GM18520 (cell line): ENCODE results near the gene UBE2K.
"Not testable (repeated sequence)": the region's sequence is repeated elsewhere in the genome, so short reads cannot be mapped to it uniquely, and the experiment has no call there.

Experiments used
- ATAC-seq: cut with Tn5 transposase; IDR thresholded peaks from one replicate; pipeline ENCODE4 v1.9.1; 2021; ENCODE audit not compliant: unreplicated experiment

The UBE2K gene

GRCh38 chr4:39792529-39792928, 94.6 kb downstream of the UBE2K start:
- no peak for ATAC-seq

DNA sequence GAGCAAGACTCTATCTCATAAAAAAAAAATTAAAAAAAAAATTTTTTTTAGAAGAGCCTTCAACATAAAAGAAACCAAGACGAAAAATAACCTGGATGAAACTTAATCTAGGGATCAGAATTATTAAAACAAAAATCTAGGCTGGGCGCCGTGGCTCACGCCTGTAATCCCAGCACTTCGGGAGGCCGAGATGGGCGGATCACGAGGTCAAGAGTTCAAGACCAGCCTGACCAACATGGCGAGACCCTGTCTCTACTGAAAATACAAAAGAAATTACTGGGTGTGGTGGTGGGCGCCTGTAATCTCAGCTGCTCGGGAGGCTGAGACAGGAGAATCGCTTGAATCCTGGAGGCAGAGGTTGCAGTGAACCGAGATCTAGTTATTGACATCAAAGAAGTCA, 95.0 kb downstream of the UBE2K start:
- ATAC-seq = not testable (repeated sequence)

DNA sequence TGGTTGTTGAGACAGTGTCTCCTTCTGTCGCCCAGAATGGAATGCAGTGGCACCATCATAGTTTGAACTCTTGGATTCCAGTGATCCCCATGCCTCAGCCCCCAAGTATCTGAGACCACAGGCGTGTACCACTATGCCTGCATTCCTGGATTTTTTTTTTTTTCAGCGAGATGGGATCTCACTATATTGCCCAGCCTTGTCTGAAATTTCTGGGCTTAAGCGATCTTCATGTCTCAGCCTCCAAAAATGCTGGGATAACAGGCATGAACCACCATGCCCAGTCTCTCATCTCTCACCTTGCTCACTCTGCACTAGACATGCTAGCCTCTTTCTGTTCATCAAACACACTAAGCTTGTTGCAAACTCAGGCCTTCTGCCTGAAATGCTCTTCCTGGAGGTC, 104.1 kb downstream of the UBE2K start:
- no peak for ATAC-seq

GRCh38 chr4:39808231-39808749, 110.4 kb downstream of the UBE2K start:
- no peak for ATAC-seq

GRCh38 chr4:39812500-39812899, 114.6 kb downstream of the UBE2K start:
- no peak for ATAC-seq

- ATAC-seq = not testable (repeated sequence)
Measured at GRCh38 chr4:39813033-39813432, 115.1 kb downstream of the UBE2K start.

DNA sequence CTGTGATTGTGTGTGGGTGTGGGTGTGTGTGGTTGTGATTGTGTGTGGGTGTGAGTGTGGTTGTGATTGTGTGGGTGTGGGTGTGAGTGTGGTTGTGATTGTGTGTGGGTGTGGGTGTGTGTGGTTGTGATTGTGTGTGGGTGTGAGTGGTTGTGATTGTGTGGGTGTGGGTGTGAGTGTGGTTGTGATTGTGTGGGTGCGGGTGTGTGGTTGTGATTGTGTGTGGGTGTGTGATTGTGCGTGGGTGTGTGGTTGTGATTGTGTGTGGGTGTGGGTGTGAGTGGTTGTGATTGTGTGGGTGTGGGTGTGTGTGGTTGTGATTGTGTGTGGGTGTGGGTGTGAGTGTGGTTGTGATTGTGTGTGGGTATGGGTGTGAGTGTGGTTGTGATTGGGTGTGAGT, 115.8 kb downstream of the UBE2K start:
- ATAC-seq = not testable (repeated sequence)

DNA sequence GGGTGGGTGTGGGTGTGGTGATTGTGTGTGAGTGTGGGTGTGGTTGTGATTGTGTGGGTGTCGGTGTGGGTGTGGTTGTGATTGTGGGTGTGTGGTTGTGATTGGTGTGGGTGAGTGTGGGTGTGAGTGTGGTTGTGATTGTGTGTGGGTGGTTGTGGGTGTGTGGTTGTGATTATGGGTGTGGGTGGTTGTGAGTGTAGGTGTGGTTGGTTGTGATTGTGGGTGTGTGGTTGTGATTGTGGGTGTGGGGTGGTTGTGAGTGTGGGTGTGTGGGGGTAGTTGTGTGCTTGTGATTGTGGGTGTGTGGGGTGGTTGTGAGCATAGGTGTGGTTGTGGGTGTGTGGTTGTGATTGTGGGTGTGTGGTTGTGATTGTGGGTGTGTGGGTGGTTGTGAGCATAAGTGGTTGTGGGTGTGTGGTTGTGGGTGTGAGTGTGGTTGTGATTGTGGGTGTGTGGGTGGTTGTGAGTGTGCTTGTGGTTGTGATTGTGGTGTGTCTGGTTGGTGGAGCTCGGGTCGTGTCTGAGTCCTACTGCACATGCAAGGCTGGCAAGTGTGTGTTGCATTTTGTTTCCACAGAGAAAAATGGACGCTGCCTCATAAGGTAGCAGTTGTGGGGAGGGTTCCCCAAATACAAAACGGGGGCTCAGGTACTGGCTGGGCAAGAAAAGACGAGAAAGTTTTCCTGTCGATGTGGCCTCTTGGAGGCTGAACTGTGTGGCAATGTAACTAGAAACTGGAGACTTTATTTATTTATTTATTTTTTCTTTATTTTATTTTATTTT, 116.7 kb downstream of the UBE2K start:
- ATAC-seq = no peak

- no peak for ATAC-seq
Measured at GRCh38 chr4:39818646-39819045, 120.7 kb downstream of the UBE2K start.

DNA sequence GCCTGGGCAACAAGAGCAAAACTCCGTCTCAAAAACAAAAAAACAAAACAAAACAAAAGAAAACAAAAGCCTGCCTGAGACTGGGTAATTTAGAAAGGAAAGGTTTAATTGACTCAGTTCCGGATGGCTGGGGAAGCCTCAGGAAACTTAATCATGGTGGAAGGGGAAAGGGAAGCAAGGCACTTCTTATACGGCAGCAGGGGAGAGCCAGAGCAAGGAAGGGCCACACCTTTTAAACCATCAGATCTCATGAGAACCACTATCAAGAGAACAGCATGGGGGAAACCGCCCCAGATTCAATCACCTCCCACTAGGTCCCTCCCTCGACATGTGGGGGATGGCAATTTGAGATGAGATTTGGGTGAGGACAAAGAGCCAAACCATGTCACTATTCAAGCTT, 122.2 kb downstream of the UBE2K start:
- ATAC-seq = no peak

DNA sequence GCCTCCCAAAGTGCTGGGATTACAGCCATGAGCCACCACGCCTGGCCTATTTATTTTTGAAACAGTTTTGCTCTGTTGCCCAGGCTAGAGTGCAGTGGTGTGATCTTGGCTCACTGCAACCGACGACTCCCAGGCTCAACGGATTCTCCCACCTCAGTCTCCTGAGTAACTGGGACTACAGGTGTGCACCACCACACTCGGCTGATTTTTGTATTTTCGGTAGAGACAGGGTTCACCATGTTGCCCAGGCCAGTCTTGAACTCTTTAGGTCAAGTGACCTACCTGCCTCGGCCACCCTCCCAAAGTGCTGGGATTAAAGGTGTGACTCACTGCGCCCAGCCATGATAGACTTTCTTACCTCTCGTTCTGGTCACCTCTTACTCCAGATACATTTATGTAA, 124.0 kb downstream of the UBE2K start:
- no peak for ATAC-seq

- no peak for ATAC-seq
Measured at GRCh38 chr4:39822662-39823061, 124.7 kb downstream of the UBE2K start.

- ATAC-seq = no peak
Measured at GRCh38 chr4:39823191-39823590, 125.3 kb downstream of the UBE2K start.

- ATAC-seq = no peak
Measured at GRCh38 chr4:39825090-39825489, 127.2 kb downstream of the UBE2K start.

- no peak for ATAC-seq
Measured at GRCh38 chr4:39825741-39826231, 127.8 kb downstream of the UBE2K start.
